PC-3 (cell line): ENCODE results near the gene FRMPD1.

ENCODE experiments used
- CTCF ChIP-seq: fragments of 300-600 bp; sonication (generic); conservative IDR thresholded peaks from 2 replicates; pipeline ENCODE4 v1.5.1; 2017; ENCODE audit warnings: antibody characterized with exemption, low read depth, mild to moderate bottlenecking, low read length
- EZH2 ChIP-seq: fragments of 300-600 bp; sonication (generic); IDR thresholded peaks from one replicate; pipeline ENCODE4 v1.6.1; 2017; ENCODE audit warnings: antibody characterized with exemption, mild to moderate bottlenecking, low read length; ENCODE audit not compliant: unreplicated experiment
- EZH2phosphoT487 ChIP-seq: fragments of 300-600 bp; sonication (generic); IDR thresholded peaks from 2 replicates; pipeline ENCODE4 v1.6.1; 2018; ENCODE audit warnings: mild to moderate bottlenecking, antibody characterized with exemption, low read length, borderline replicate concordance

GRCh38 chr9:37682951-37683350 lies 32.2 kb downstream of the FRMPD1 start:
- TF ChIP-seq CTCF (no peak), EZH2phosphoT487 (no peak), EZH2 (no peak)
